ENCODE data around the gene TNFRSF8.

DNA sequence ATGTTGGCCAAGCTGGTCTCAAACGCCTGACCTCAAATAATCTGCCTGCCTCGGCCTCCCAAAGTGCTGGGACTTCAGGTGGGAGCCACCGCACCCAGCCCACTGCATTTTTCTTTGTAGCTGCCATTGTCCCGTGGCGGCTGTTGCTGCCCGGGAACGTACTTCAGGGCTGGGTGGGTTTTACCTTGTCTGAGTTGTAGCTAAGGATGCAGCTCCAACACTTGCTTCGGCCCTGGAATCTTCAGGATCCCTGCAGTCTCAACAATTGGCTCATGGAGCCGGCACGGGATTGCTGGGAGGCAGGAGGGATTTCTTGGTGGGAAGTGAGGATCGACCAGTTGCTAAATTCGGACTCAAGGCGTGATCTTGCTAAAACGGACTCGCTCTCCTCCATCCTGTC is 10.7 kb downstream of the TNFRSF8 start:
- TF ChIP-seq CTCF (conservative IDR thresholded peaks at IDR 0.05; ENCODE audit: low read depth, low read length) (no peak), EZH2 (IDR thresholded peaks at IDR 0.05; ENCODE audit: low read length, unreplicated experiment) (no peak)
